Right cardiac atrium (tissue), 5 donors: Measurements from ENCODE around the gene HYDIN. TPM values are rescaled to one million over a fixed set of nuclear protein-coding genes. Genes with fewer than 3 reads are reported as not detected.

Experiments
- ATAC-seq, 2 donors: fragments of 200-7000 bp; cut with Tn5 transposase; one replicate each; pipeline versions ENCODE4 v1.8.0 to v1.9.1; 2020; ENCODE audit warnings: moderate library complexity in 2 of 2, mild to moderate bottlenecking in 1 of 2
- DNase-seq, 3 donors: peaks; one replicate each; pipeline ENCODE4 v3.0.0-alpha.2; 2020
- H3K27ac ChIP-seq: one replicate; pipeline ENCODE4 v1.5.1; 2013; ENCODE audit warnings: mild to moderate bottlenecking, low read length, control low read depth, moderate library complexity
- H3K27me3 ChIP-seq: one replicate; pipeline ENCODE4 v1.6.1; 2013; ENCODE audit not compliant: control insufficient read depth, insufficient read depth
- H3K4me1 ChIP-seq: one replicate; pipeline ENCODE4 v1.6.1; 2013; ENCODE audit warnings: low read length; ENCODE audit not compliant: control insufficient read depth, insufficient read depth
- H3K4me3 ChIP-seq: one replicate; pipeline ENCODE4 v1.5.1; 2013; ENCODE audit warnings: low read length, control low read depth
- H3K9me3 ChIP-seq: one replicate; pipeline ENCODE4 v1.6.1; 2013; ENCODE audit warnings: low read length; ENCODE audit not compliant: control insufficient read depth
- WGBS: extraction: QIAGEN DNeasy Blood & Tissue Kit; methylation state at CpG from one replicate; pipeline ENCODE4 v1.1.7; 2013; 5-methylcytosine and 5-hydroxymethylcytosine counted together
- intact Hi-C, 4 donors: fragments of 100-400 bp; cut with DNase I; formaldehyde crosslinking; loops; one replicate each; pipeline versions ENCODE4 v1.11.0 to v1.14.0; 2022 to 2023
- long read RNA-seq, 4 donors: library from polyadenylated mRNA; unstranded; transcript quantifications; one replicate each; pipeline ENCODE4 v2.0.0, GENCODE V29; 2020 to 2021
- polyA plus RNA-seq: library from polyadenylated mRNA; stranded (reverse); fragments of 200-250 nt; gene quantifications from one replicate; pipeline ENCODE4 v1.2.3, GENCODE V29; 2013
- total RNA-seq, 4 donors: library from RNA; stranded (reverse); fragmentation: NEBNext Ultra II Directional; extraction: Animal tissue kit (Norgen Biotek cat#: 25700); gene quantifications; one replicate each; pipeline ENCODE4 v1.2.1, GENCODE V29; 2021
- donor health status: healthy with polysubstance abuse.
- donor health status: DM: no; HTN: yes; CAD: no.
- donor health status: DM: no; HTN: no; CAD: no.
- donor health status: DM: no; HTN: yes; CAD: no; lungs with severe emphysema.
- donor health status: DM: yes; HTN: yes; CAD: no.

HYDIN gene
- 1 to 10 TPM; 1.5 to 2.3 (median 2.1) TPM for total RNA-seq
- 0.57 TPM for polyA plus RNA-seq
- long read RNA-seq, donor 1, result 0 reads
- long read RNA-seq, donor 2, result 0 reads
- long read RNA-seq, donor 3, result 0 reads
- long read RNA-seq, donor 4, partial matches to known transcripts, result 1 of 1 reads
- long read RNA-seq, donor 4, other reads (novel, unspliced or antisense), result 0 of 1 reads

DNA sequence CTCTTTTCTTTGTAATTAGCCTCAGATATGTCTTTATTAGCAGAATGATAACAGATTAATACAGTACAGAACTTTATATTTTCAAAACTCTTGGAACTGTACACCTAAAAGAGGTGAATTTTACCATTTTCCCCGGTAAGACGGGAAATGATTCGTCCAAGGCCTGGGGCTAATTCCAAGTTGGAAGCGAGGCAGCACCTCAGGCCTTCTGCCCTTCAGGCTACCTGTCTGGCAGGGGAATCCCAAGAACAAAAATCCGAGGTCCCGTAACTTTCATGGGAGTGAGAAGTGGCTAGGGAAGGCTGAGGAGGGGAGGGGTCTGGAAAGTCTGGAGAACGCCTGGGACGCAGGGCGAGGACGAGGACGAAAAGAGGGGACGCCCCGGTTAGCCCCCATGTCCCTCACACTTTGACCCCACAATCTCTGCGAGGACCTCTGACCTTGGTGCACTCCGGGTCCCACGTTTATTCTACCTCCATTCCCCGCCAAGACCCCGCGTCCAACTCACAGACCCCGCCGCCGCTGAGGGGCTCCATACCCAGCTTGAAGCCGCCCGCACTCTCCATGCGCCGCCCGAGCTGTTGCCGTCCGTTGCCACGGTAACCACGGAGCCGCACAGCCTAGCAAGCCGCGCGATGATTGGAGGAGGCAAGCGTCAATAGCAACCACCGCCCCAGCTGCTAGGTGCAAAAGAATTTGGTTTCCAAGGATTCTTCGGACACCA is at the start of gene HYDIN:
TSS of gene HYDIN (minus strand) at position 601 of the 724 bp plus-strand sequence. CDS start 43,827 bp downstream, outside the sequence.
- intact Hi-C loops, result no loop called here
- peak; percentile 26 to 64 (median 60) for DNase-seq
- ATAC-seq, result peak in 1 of 2 donors; percentile 43
- peaks cover 2% of the 10 kb centered on the region for H3K9me3 ChIP-seq
- 10% methylated on average over 38 of the region's 38 CpGs for WGBS
- no peaks in the 10 kb centered on the region for H3K4me1 ChIP-seq
- no peaks in the 10 kb centered on the region for H3K27me3 ChIP-seq
- no peak within 1 kb of the TSS for H3K27ac ChIP-seq
- no peak within 1 kb of the TSS for H3K4me3 ChIP-seq

DNA sequence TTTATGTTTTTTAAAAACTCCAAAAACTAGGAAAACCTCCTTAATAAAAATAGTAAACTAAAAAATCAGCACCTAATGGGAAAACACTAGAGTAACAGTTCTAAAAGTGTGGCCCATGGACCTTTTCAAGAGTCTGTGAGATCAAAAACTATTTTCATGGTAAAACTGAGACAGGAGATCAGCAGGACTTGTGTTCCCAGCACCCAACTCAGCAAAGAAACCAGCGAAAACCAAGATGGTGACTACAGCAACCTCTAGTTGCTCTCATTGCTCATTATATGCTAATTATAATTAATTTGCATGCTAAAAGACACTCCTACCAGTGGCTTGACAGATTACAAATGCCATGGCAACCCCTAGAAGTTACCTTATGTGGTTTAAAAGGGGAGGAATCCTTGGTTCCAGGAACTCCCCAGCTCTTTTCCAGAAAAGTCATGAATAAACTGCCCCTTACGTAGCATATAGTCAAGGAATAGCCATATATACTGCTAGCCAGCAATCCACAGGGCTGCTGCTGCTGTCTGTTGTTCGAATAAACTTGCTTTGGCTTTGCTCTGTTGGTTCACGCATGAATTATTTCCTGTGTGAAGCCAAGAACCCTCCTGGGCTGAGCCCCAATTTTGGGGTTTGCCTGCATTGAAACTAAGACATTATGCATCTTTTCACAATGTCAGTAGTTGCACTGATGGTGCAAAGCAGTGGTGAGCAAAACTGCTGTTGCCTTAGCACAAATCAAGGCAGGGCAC is 46.2 kb upstream of the HYDIN start:
- intact Hi-C loops, result no loop called here
- ATAC-seq (no peak), DNase-seq (no peak)
- Histone ChIP-seq H3K4me1 (no peaks in the 10 kb centered on the region), H3K27ac (no peak overlapping the region), H3K27me3 (no peaks in the 10 kb centered on the region), H3K9me3 (no peaks in the 10 kb centered on the region), H3K4me3 (no peak overlapping the region)
- 92% methylated on average over 4 of the region's 4 CpGs for WGBS

DNA sequence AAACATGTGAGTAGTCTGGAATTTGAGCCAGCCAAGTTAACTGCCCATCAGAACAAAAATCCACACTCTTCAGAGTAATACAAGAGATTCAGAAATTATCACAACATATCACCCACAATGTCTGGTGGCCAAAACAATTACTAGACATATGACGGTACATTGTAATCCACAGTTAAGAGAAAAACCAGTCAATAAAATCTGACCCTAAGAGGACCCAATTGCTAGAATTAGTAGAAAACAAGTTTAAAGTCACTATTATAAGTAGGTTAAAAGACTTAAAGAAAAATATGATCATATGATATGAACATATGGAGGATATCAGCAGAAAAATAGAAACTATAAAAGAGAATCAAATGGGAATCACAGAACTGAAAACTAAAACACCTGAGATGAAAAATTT is 42.9 kb upstream of the HYDIN start:
- ATAC-seq (no peak), DNase-seq (no peak)
- H3K9me3 ChIP-seq, result no peaks in the 10 kb centered on the region
- intact Hi-C loops, result no loop called here
- WGBS, result 100% methylated on average over 1 of the region's 1 CpG
- no peak overlapping the region for H3K4me3 ChIP-seq
- no peaks in the 10 kb centered on the region for H3K4me1 ChIP-seq
- no peaks in the 10 kb centered on the region for H3K27me3 ChIP-seq
- no peak overlapping the region for H3K27ac ChIP-seq

DNA sequence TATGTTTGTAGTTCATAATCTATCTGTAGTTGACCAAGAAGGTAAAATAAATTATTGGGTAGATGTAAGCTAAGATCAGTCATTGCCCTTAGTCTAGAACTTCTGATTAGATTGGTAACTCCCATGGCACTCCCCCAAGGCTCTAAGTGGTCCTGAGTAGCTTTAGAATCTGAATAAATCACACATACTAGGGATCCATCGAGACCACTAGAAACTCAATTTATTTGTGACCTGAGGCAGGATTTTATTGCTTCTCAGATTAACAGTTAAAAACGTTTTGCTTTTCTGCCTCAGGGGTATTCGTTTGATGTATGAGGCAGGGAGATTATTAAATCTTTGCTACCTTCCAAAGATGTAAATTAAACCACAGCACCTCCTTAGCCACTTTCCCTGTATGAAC is 33.8 kb upstream of the HYDIN start:
- ATAC-seq (no peak), DNase-seq (no peak)
- intact Hi-C loops, result no loop called here
- Histone ChIP-seq H3K4me3 (no peak overlapping the region), H3K27ac (no peak overlapping the region), H3K9me3 (no peaks in the 10 kb centered on the region), H3K27me3 (no peaks in the 10 kb centered on the region), H3K4me1 (no peaks in the 10 kb centered on the region)
- WGBS, result 58% methylated on average over 3 of the region's 3 CpGs

DNA sequence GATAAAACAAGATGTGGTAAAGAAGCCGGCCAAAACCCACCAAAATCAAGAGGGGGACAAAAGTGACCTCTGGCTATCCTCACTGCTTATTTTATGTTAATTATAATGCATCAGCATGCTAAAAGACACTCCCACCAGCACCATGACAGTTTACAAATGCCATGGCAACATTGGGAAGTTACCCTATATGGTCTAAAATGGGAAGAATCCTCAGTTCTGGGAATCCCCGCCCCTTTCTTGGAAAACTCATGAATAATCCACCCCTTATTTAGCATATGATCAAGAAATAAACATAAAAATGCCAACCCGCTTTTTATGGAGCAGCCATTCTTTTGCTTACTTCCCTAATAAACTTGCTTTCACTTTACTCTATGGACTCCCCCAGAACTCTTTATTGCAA is 33.1 kb upstream of the HYDIN start:
- H3K9me3 ChIP-seq, result no peaks in the 10 kb centered on the region
- H3K27ac ChIP-seq, result no peak overlapping the region
- DNase-seq (no peak), ATAC-seq (no peak)
- intact Hi-C loops, result no loop called here
- no peaks in the 10 kb centered on the region for H3K4me1 ChIP-seq
- no peak overlapping the region for H3K4me3 ChIP-seq
- H3K27me3 ChIP-seq, result no peaks in the 10 kb centered on the region
- 82% methylated on average over 3 of the region's 3 CpGs for WGBS

DNA sequence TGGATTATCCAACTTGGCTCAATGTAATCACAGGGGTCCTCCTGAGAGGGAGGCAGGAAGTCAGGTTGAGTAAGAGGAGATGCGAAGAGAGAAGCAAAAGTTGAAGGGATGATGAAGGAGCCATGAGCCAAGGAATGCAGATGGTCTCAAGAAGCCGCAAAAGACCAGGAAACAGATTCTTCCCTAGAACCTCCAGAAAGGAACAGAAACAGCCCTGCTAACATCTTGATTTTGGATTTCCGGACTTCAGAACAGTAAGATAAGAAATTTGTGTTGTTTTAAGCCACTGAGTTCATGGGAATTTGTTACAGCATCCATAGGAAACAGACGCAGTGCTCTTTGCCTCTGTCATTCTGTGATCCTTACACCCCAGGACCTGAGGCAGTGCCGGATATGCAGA is 31.9 kb upstream of the HYDIN start:
- intact Hi-C loops, result no loop called here
- 66% methylated on average over 5 of the region's 5 CpGs for WGBS
- H3K4me3 ChIP-seq, result no peak overlapping the region
- no peaks in the 10 kb centered on the region for H3K27me3 ChIP-seq
- no peak for DNase-seq
- no peaks in the 10 kb centered on the region for H3K9me3 ChIP-seq
- no peak overlapping the region for H3K27ac ChIP-seq
- no peak for ATAC-seq
- H3K4me1 ChIP-seq, result no peaks in the 10 kb centered on the region

DNA sequence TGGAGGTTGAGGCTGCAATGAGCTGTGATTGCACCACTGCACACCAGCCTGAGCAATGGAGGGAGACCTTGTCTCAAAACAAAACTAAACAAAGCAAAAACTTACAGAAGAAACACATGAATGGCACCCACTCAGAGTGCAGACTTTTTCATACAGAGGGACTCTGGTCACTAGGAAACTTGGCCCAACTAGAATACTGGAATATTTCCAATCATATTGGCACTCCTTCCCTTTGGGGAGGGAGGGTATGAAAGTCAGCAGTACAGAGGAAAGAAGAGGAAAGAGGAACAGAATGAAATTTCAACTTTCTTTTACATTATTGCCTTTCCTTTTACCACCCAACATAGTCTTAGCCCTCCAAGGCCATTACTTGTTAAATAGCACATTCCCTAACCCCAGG is 30.5 kb upstream of the HYDIN start:
- Histone ChIP-seq H3K4me3 (no peak overlapping the region), H3K27me3 (no peaks in the 10 kb centered on the region)
- no peak for ATAC-seq

DNA sequence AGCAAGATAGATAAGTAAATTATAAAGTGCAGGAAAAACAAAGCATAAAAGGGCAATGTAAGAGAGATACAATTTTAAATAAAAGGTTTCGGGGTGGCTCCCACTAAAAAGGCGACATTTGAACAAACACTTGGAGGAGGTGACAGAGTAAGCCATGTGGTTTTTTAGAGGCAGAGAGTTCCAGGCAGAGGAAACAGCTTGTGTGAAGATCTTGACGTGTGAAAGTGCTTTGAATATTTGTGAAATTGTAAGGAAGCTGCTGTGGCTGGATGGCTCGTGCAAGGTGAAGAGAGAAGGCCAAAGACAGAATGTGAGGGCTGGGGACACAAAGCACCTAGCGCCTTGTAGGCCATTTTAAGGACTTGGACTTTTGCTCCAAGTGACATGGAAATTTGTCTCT is 28.6 kb upstream of the HYDIN start:
- DNase-seq (no peak), ATAC-seq (no peak)
- H3K9me3 ChIP-seq, result no peaks in the 10 kb centered on the region
- H3K4me1 ChIP-seq, result peaks cover 2% of the 10 kb centered on the region
- H3K4me3 ChIP-seq, result no peak overlapping the region
- intact Hi-C loops, result no loop called here
- no peak overlapping the region for H3K27ac ChIP-seq
- H3K27me3 ChIP-seq, result no peaks in the 10 kb centered on the region
- 66% methylated on average over 5 of the region's 5 CpGs for WGBS

More for the DNA sequence above, 30.5 kb upstream of the HYDIN start:
- DNase-seq, result no peak
- intact Hi-C loops, result no loop called here
- Histone ChIP-seq H3K9me3 (no peaks in the 10 kb centered on the region), H3K27ac (no peak overlapping the region), H3K4me1 (no peaks in the 10 kb centered on the region)

DNA sequence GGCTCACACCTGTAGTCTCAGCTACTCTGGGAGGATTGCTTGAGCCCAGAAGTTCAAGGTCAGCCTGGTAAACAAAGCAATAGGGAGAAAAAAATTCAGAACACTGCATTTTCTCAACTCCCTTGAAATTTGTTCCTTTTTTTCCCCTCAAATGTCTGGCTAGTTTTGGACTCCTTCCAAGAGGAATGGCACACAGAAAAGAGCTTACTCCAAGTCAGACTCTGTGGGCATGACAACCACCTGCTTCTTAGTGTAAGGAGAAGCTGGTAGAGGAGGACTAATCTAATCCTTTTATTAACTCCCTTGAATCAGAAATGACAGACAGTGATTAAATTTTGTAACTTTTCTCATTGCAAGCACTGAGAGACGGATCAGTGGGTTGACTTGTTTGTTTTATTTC is 27.9 kb upstream of the HYDIN start:
- no peaks in the 10 kb centered on the region for H3K27me3 ChIP-seq
- no peak overlapping the region for H3K27ac ChIP-seq
- DNase-seq (no peak), ATAC-seq (no peak)
- intact Hi-C loops, result no loop called here
- WGBS, result 71% methylated on average over 1 of the region's 1 CpG
- no peak overlapping the region for H3K4me3 ChIP-seq
- no peaks in the 10 kb centered on the region for H3K9me3 ChIP-seq
- peaks cover 2% of the 10 kb centered on the region for H3K4me1 ChIP-seq

DNA sequence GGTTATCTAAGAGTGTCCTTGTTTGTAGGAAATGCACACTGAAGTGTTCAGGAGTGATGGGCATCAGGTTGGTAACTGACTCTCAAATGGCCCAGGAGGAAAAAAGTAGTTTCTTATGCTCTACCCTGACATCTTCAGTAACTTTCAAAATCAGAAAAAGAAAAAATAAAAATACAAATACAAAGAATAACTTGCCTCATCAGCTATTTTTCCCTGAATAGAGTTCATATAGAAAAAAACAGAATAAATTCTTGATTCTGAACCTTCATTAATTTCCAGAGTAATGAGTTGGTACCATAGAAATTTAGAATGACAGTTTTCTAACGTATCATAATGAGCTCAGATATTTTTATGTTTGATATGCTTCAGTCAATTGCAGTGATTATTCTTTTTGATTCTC is 27.2 kb upstream of the HYDIN start:
- ATAC-seq, result no peak
- intact Hi-C loops, result no loop called here
- 29% methylated on average over 1 of the region's 1 CpG for WGBS

DNA sequence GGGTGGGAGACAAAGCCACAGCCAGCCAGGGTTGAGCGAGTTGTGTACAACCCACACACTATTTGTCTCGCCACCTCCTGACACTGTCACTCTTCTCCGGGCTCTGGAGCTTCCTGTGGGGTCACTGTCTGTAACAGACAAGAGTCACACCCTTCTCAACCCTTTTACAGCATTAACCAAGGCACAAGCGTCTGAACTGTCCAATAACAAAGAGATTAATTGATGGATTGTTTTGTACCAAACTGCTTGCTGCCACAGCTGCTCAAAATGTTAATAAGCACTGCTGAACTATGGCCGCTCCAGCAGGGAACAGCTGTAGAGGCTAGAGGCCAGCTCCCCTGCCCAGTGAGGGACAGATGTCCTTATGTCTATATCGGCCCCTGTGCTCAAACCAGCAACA is 25.2 kb upstream of the HYDIN start:
- no peak for DNase-seq
- Histone ChIP-seq H3K4me3 (no peak overlapping the region), H3K9me3 (no peaks in the 10 kb centered on the region), H3K27ac (no peak overlapping the region), H3K27me3 (no peaks in the 10 kb centered on the region), H3K4me1 (peaks cover 2% of the 10 kb centered on the region)
- no peak for ATAC-seq
- 36% methylated on average over 6 of the region's 6 CpGs for WGBS
- intact Hi-C loops, result no loop called here

More for the DNA sequence above, 27.2 kb upstream of the HYDIN start:
- Histone ChIP-seq H3K4me3 (no peak overlapping the region), H3K27me3 (no peaks in the 10 kb centered on the region), H3K4me1 (peaks cover 2% of the 10 kb centered on the region), H3K9me3 (no peaks in the 10 kb centered on the region), H3K27ac (no peak overlapping the region)
- DNase-seq, result no peak
